GM23338 (cell line): ENCODE data around the gene ZSCAN2. TPM values are rescaled to one million over a fixed set of nuclear protein-coding genes. Genes with fewer than 3 reads are reported as not detected.

ENCODE experiments used
- ATAC-seq: fragments of 200-7000 bp; cut with Tn5 transposase; 3 replicates; pipeline ENCODE4 v1.9.1; 2020
- DNase-seq: peaks from one replicate; pipeline ENCODE4 v3.0.0-alpha.2; 2015; ENCODE audit warnings: low spot score
- H2AFZ ChIP-seq: fragments of 200-600 bp; sonication (generic); 2 replicates; pipeline ENCODE4 v1.8.0; 2016; ENCODE audit warnings: antibody characterized with exemption, mild to moderate bottlenecking, moderate library complexity
- H3F3A ChIP-seq: fragments of 200-600 bp; sonication (generic); replicated peaks from 2 replicates; pipeline ENCODE4 v1.8.0; 2017; ENCODE audit warnings: antibody characterized with exemption, mixed run types, low read depth
- H3K27ac ChIP-seq: fragments of 200-600 bp; sonication (generic); 2 replicates; pipeline ENCODE4 v1.6.1; 2016; ENCODE audit warnings: low read depth
- H3K27me3 ChIP-seq: fragments of 200-600 bp; sonication (generic); 2 replicates; pipeline ENCODE4 v1.8.0; 2016; ENCODE audit warnings: mild to moderate bottlenecking, mixed run types, moderate library complexity; ENCODE audit not compliant: insufficient read depth
- H3K36me3 ChIP-seq: fragments of 200-600 bp; sonication (generic); 2 replicates; pipeline ENCODE4 v1.8.0; 2016; ENCODE audit warnings: mild to moderate bottlenecking; ENCODE audit not compliant: insufficient read depth
- H3K4me1 ChIP-seq: fragments of 200-600 bp; sonication (generic); 2 replicates; pipeline ENCODE4 v1.8.0; 2016; ENCODE audit warnings: mild to moderate bottlenecking, moderate library complexity; ENCODE audit not compliant: insufficient read depth
- H3K4me2 ChIP-seq: fragments of 200-600 bp; sonication (generic); 2 replicates; pipeline ENCODE4 v1.7.1; 2017; ENCODE audit warnings: mixed run types
- H3K4me3 ChIP-seq: fragments of 200-600 bp; sonication (generic); 2 replicates; pipeline ENCODE4 v1.6.1; 2016; ENCODE audit warnings: mixed run types
- H3K79me2 ChIP-seq: fragments of 200-600 bp; sonication (generic); replicated peaks from 2 replicates; pipeline ENCODE4 v1.8.0; 2017; ENCODE audit warnings: mild to moderate bottlenecking; ENCODE audit not compliant: insufficient read depth
- H3K9me2 ChIP-seq: fragments of 200-600 bp; sonication (generic); 2 replicates; pipeline ENCODE4 v1.8.0; 2017; ENCODE audit not compliant: insufficient read depth
- H4K20me1 ChIP-seq: fragments of 200-600 bp; sonication (generic); replicated peaks from 2 replicates; pipeline ENCODE4 v1.8.0; 2017; ENCODE audit warnings: mild to moderate bottlenecking; ENCODE audit not compliant: insufficient read depth
- H3K27ac Mint-ChIP-seq: 2 replicates; pipeline ENCODE4 v1.8.0; 2020; ENCODE audit warnings: inconsistent platforms, mild to moderate bottlenecking, moderate library complexity, mixed read lengths
- H3K27me3 Mint-ChIP-seq: 3 replicates; pipeline ENCODE4 v1.8.0; 2022; ENCODE audit warnings: low read depth, mild to moderate bottlenecking, moderate library complexity, mixed read lengths, inconsistent platforms; ENCODE audit not compliant: insufficient read depth, poor library complexity
- H3K36me3 Mint-ChIP-seq: 3 replicates; pipeline ENCODE4 v1.8.0; 2021; ENCODE audit warnings: low read depth, mild to moderate bottlenecking, inconsistent platforms, moderate library complexity, mixed read lengths
- H3K4me1 Mint-ChIP-seq: 3 replicates; pipeline ENCODE4 v1.8.0; 2020; ENCODE audit warnings: mild to moderate bottlenecking, inconsistent platforms, mixed read lengths
- H3K4me3 Mint-ChIP-seq: 3 replicates; pipeline ENCODE4 v1.8.0; 2021; ENCODE audit warnings: moderate library complexity, mild to moderate bottlenecking, inconsistent platforms, mixed read lengths
- H3K9me3 Mint-ChIP-seq: 3 replicates; pipeline ENCODE4 v1.8.0; 2020; ENCODE audit warnings: moderate library complexity, mild to moderate bottlenecking, inconsistent platforms, mixed read lengths
- CREB1 ChIP-seq: fragments of 250-450 bp; sonication (Bioruptor Pico); IDR thresholded peaks from 2 replicates; pipeline ENCODE4 v1.5.0; 2020; ENCODE audit warnings: low read depth, mild to moderate bottlenecking, moderate library complexity
- EZH2 ChIP-seq: fragments of 200-600 bp; sonication (generic); IDR thresholded peaks from one replicate; pipeline ENCODE4 v1.8.0; 2017; ENCODE audit warnings: antibody characterized with exemption, mild to moderate bottlenecking, low read depth; ENCODE audit not compliant: unreplicated experiment
- EZH2phosphoT487 ChIP-seq: fragments of 200-600 bp; sonication (generic); IDR thresholded peaks from one replicate; pipeline ENCODE4 v1.8.1; 2018; ENCODE audit warnings: antibody characterized with exemption; ENCODE audit not compliant: unreplicated experiment
- JUNB ChIP-seq: IDR thresholded peaks from one replicate; pipeline ENCODE4 v1.6.1; 2016; ENCODE audit warnings: antibody characterized with exemption; ENCODE audit not compliant: unreplicated experiment
- NANOG ChIP-seq: IDR thresholded peaks from 2 replicates; pipeline ENCODE4 v1.6.1; 2016; ENCODE audit warnings: antibody characterized with exemption, borderline replicate concordance
- POLR2AphosphoS5 ChIP-seq: IDR thresholded peaks from 2 replicates; pipeline ENCODE4 v1.6.1; 2016; ENCODE audit warnings: antibody characterized with exemption, low read depth
- STAT1 ChIP-seq: IDR thresholded peaks from one replicate; pipeline ENCODE4 v1.6.1; 2016; ENCODE audit warnings: antibody characterized with exemption; ENCODE audit not compliant: unreplicated experiment
- ZNF114 ChIP-seq: fragments of 250-450 bp; sonication (Bioruptor Pico); IDR thresholded peaks from 2 replicates; pipeline ENCODE4 v1.5.0; 2020; ENCODE audit warnings: mild to moderate bottlenecking, moderate library complexity
- ZNF331 ChIP-seq: fragments of 250-450 bp; sonication (Bioruptor Pico); IDR thresholded peaks from 2 replicates; pipeline ENCODE4 v1.5.0; 2020; ENCODE audit warnings: low read depth, mild to moderate bottlenecking, moderate library complexity
- polyA plus RNA-seq: library from polyadenylated mRNA; unstranded; fragments of >200 nt; fragmentation: Nextera tagmentation; extraction: Ambion mirVana; gene quantifications from 2 replicates; pipeline ENCODE4 v1.2.1, GENCODE V29; 2016
- total RNA-seq: library from RNA; depleted of rRNA; stranded (reverse); fragments of >200 nt; shearing (Covaris generic); gene quantifications from 2 replicates; pipeline ENCODE4 v1.2.3, GENCODE V29; 2014
- TF ChIP-seq, protein P1 (sequence below): IDR thresholded peaks from 2 replicates; pipeline ENCODE4 v1.6.1; 2016; ENCODE audit warnings: antibody characterized with exemption
- TF ChIP-seq, protein P2 (sequence below): fragments of 250-450 bp; sonication (Bioruptor Pico); IDR thresholded peaks from 2 replicates; pipeline ENCODE4 v1.5.0; 2020; ENCODE audit warnings: mild to moderate bottlenecking, moderate library complexity
- TF ChIP-seq, protein P3 (sequence below): IDR thresholded peaks from one replicate; pipeline ENCODE4 v1.6.1; 2018; ENCODE audit warnings: antibody characterized with exemption; ENCODE audit not compliant: unreplicated experiment
- TF ChIP-seq, protein P4 (sequence below), 2 experiments: fragments of 200-600 bp in 1 of 2; sonication (generic) in 1 of 2; conservative IDR thresholded peaks; 2 replicates each; pipeline versions ENCODE4 v1.5.1 to v1.6.1; 2016 to 2017; ENCODE audit warnings: antibody characterized with exemption in 2 of 2, low read depth in 2 of 2, mild to moderate bottlenecking in 2 of 2, moderate library complexity in 1 of 2

Gene ZSCAN2
- total and polyA plus RNA-seq, 2 experiments from 2014 or later = 45.8 to 63.9 TPM

DNA sequence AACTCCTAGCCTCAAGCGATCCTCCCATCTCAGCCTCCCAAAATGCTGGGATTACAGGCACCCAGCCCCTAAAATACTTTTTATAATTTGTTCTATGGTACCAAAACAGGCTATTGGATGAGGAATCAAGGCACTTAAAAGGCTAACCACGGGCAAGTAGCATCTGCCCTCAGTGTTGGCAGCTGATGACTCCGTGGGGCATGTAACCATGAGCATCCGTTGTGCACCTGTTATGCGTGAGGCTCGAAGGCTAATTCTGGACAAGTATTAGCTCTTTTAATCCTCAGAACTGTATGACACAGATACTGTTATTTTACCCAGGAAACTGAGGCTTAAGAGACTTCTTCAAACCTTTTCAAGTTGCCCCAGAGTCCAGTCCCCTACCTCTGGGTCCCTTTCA is 43.0 kb downstream of the ZSCAN2 start:
- Mint-ChIP-seq H3K4me3 (no peak overlapping the region), H3K27ac (no peak overlapping the region), H3K9me3 (no peaks in the 10 kb centered on the region), H3K27me3 (no peaks in the 10 kb centered on the region), H3K4me1 (no peaks in the 10 kb centered on the region), H3K36me3 (peaks cover 83% of the 10 kb centered on the region)
- Histone ChIP-seq H3K27ac (no peak overlapping the region), H3K27me3 (no peaks in the 10 kb centered on the region), H3K9me2 (no peaks in the 10 kb centered on the region), H3F3A (0 out of 2 replicates have a peak, but pooled peaks cover 2% of the 10 kb centered on the region), H2AFZ (no peak overlapping the region), H3K36me3 (peaks cover 44% of the 10 kb centered on the region), H3K4me3 (no peak overlapping the region), H4K20me1 (0 out of 2 replicates have a peak, but pooled peaks cover 5% of the 10 kb centered on the region), H3K79me2 (no peaks in the 10 kb centered on the region), H3K4me2 (no peak overlapping the region), H3K4me1 (no peaks in the 10 kb centered on the region)
- ATAC-seq = no peak
- no peak for DNase-seq
- TF ChIP-seq, protein P1, sequence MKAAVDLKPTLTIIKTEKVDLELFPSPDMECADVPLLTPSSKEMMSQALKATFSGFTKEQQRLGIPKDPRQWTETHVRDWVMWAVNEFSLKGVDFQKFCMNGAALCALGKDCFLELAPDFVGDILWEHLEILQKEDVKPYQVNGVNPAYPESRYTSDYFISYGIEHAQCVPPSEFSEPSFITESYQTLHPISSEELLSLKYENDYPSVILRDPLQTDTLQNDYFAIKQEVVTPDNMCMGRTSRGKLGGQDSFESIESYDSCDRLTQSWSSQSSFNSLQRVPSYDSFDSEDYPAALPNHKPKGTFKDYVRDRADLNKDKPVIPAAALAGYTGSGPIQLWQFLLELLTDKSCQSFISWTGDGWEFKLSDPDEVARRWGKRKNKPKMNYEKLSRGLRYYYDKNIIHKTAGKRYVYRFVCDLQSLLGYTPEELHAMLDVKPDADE = no peak
- TF ChIP-seq POLR2AphosphoS5 (no peak), JUNB (no peak), EZH2phosphoT487 (no peak), ZNF114 (CRISPR knock-in tag) (no peak), STAT1 (no peak), CREB1 (CRISPR knock-in tag) (no peak), NANOG (no peak), ZNF331 (CRISPR knock-in tag) (no peak), EZH2 (no peak)
- TF ChIP-seq, protein P2, sequence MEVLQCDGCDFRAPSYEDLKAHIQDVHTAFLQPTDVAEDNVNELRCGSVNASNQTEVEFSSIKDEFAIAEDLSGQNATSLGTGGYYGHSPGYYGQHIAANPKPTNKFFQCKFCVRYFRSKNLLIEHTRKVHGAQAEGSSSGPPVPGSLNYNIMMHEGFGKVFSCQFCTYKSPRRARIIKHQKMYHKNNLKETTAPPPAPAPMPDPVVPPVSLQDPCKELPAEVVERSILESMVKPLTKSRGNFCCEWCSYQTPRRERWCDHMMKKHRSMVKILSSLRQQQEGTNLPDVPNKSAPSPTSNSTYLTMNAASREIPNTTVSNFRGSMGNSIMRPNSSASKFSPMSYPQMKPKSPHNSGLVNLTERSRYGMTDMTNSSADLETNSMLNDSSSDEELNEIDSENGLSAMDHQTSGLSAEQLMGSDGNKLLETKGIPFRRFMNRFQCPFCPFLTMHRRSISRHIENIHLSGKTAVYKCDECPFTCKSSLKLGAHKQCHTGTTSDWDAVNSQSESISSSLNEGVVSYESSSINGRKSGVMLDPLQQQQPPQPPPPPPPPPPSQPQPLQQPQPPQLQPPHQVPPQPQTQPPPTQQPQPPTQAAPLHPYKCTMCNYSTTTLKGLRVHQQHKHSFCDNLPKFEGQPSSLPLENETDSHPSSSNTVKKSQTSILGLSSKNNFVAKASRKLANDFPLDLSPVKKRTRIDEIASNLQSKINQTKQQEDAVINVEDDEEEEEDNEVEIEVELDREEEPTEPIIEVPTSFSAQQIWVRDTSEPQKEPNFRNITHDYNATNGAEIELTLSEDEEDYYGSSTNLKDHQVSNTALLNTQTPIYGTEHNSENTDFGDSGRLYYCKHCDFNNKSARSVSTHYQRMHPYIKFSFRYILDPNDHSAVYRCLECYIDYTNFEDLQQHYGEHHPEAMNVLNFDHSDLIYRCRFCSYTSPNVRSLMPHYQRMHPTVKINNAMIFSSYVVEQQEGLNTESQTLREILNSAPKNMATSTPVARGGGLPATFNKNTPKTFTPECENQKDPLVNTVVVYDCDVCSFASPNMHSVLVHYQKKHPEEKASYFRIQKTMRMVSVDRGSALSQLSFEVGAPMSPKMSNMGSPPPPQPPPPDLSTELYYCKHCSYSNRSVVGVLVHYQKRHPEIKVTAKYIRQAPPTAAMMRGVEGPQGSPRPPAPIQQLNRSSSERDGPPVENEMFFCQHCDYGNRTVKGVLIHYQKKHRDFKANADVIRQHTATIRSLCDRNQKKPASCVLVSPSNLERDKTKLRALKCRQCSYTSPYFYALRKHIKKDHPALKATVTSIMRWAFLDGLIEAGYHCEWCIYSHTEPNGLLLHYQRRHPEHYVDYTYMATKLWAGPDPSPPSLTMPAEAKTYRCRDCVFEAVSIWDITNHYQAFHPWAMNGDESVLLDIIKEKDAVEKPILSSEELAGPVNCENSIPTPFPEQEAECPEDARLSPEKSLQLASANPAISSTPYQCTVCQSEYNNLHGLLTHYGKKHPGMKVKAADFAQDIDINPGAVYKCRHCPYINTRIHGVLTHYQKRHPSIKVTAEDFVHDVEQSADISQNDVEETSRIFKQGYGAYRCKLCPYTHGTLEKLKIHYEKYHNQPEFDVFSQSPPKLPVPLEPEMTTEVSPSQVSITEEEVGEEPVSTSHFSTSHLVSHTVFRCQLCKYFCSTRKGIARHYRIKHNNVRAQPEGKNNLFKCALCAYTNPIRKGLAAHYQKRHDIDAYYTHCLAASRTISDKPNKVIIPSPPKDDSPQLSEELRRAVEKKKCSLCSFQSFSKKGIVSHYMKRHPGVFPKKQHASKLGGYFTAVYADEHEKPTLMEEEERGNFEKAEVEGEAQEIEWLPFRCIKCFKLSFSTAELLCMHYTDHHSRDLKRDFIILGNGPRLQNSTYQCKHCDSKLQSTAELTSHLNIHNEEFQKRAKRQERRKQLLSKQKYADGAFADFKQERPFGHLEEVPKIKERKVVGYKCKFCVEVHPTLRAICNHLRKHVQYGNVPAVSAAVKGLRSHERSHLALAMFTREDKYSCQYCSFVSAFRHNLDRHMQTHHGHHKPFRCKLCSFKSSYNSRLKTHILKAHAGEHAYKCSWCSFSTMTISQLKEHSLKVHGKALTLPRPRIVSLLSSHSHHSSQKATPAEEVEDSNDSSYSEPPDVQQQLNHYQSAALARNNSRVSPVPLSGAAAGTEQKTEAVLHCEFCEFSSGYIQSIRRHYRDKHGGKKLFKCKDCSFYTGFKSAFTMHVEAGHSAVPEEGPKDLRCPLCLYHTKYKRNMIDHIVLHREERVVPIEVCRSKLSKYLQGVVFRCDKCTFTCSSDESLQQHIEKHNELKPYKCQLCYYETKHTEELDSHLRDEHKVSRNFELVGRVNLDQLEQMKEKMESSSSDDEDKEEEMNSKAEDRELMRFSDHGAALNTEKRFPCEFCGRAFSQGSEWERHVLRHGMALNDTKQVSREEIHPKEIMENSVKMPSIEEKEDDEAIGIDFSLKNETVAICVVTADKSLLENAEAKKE (CRISPR knock-in tag) = no peak
- TF ChIP-seq, protein P3, sequence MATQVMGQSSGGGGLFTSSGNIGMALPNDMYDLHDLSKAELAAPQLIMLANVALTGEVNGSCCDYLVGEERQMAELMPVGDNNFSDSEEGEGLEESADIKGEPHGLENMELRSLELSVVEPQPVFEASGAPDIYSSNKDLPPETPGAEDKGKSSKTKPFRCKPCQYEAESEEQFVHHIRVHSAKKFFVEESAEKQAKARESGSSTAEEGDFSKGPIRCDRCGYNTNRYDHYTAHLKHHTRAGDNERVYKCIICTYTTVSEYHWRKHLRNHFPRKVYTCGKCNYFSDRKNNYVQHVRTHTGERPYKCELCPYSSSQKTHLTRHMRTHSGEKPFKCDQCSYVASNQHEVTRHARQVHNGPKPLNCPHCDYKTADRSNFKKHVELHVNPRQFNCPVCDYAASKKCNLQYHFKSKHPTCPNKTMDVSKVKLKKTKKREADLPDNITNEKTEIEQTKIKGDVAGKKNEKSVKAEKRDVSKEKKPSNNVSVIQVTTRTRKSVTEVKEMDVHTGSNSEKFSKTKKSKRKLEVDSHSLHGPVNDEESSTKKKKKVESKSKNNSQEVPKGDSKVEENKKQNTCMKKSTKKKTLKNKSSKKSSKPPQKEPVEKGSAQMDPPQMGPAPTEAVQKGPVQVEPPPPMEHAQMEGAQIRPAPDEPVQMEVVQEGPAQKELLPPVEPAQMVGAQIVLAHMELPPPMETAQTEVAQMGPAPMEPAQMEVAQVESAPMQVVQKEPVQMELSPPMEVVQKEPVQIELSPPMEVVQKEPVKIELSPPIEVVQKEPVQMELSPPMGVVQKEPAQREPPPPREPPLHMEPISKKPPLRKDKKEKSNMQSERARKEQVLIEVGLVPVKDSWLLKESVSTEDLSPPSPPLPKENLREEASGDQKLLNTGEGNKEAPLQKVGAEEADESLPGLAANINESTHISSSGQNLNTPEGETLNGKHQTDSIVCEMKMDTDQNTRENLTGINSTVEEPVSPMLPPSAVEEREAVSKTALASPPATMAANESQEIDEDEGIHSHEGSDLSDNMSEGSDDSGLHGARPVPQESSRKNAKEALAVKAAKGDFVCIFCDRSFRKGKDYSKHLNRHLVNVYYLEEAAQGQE = no peak
- TF ChIP-seq, protein P4, sequence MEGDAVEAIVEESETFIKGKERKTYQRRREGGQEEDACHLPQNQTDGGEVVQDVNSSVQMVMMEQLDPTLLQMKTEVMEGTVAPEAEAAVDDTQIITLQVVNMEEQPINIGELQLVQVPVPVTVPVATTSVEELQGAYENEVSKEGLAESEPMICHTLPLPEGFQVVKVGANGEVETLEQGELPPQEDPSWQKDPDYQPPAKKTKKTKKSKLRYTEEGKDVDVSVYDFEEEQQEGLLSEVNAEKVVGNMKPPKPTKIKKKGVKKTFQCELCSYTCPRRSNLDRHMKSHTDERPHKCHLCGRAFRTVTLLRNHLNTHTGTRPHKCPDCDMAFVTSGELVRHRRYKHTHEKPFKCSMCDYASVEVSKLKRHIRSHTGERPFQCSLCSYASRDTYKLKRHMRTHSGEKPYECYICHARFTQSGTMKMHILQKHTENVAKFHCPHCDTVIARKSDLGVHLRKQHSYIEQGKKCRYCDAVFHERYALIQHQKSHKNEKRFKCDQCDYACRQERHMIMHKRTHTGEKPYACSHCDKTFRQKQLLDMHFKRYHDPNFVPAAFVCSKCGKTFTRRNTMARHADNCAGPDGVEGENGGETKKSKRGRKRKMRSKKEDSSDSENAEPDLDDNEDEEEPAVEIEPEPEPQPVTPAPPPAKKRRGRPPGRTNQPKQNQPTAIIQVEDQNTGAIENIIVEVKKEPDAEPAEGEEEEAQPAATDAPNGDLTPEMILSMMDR (conservative IDR thresholded peaks at IDR 0.05; ENCODE audit: low read depth in 2 of 2) = no peak
